Measurements from ENCODE around the gene ATF7.

DNA sequence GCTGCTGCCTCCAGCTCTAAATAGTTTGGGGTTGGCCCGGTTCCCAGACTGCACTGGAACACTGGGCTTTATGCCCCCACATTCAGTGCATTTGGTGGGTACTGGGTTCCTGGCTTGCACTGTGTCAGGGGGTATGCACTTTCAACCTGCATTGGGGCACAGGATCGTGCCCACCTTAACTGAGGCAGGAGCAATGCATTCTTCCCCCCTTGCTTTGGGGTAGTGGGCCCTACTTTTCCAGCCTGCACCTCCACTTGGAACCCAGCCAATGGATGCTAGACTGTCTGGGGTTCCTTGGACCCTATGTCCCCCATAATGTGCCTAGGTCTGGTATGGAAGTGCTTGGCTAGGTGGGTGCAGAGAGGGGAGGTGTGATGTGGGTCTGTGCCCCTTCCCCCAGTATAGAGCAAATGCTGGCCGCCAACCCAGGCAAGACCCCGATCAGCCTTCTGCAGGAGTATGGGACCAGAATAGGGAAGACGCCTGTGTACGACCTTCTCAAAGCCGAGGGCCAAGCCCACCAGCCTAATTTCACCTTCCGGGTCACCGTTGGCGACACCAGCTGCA lies 124.5 kb downstream of the ATF7 start:
- no peak for TF ChIP-seq CTCF (conservative IDR thresholded peaks at IDR 0.05)
- no peak for TF ChIP-seq EZH2 (IDR thresholded peaks at IDR 0.05; ENCODE audit: low read depth)

Measured in PC-9 (cell line).